Transverse colon (tissue), 4 donors: ENCODE results near the gene DNAJC8. TPM values are rescaled to one million over a fixed set of nuclear protein-coding genes. Genes with fewer than 3 reads are reported as not detected.

ENCODE experiments used
- DNase-seq: peaks from one replicate; pipeline ENCODE4 v3.0.0-alpha.2; 2019
- H3K27ac ChIP-seq, 4 donors: fragments of 200-600 bp; sonication (generic); 2 replicates each; pipeline ENCODE4 v1.5.1; 2016 to 2018; ENCODE audit warnings: inconsistent platforms in 4 of 4
- H3K27me3 ChIP-seq: fragments of 200-600 bp; sonication (generic); 2 replicates; pipeline ENCODE4 v1.5.1; 2017; ENCODE audit warnings: inconsistent platforms
- H3K36me3 ChIP-seq, 4 donors: fragments of 200-600 bp; sonication (generic); 2 replicates each; pipeline ENCODE4 v1.5.1; 2017 to 2019; ENCODE audit warnings: inconsistent platforms in 4 of 4
- H3K4me1 ChIP-seq, 4 donors: fragments of 200-600 bp; sonication (generic); 2 replicates each; pipeline ENCODE4 v1.5.1; 2017 to 2020; ENCODE audit warnings: inconsistent platforms in 4 of 4
- H3K4me3 ChIP-seq, 4 donors: fragments of 200-600 bp; sonication (generic); 1 replicate in 1 of 4; 2 replicates in 3 of 4; pipeline versions ENCODE4 v1.5.1 to v1.6.1; 2017 to 2019; ENCODE audit warnings: inconsistent platforms in 4 of 4
- H3K9me3 ChIP-seq, 2 donors: fragments of 200-600 bp; sonication (generic); 2 replicates each; pipeline ENCODE4 v1.5.1; 2017 to 2019; ENCODE audit warnings: inconsistent platforms in 2 of 2
- EP300 ChIP-seq: sonication (generic); formaldehyde crosslinking; IDR thresholded peaks from one replicate; pipeline ENCODE4 v1.6.1; 2017; ENCODE audit warnings: antibody characterized with exemption, low read depth
- POLR2A ChIP-seq: fragments of 450-650 bp; IDR thresholded peaks from one replicate; pipeline ENCODE4 v1.6.1; 2016; ENCODE audit warnings: antibody characterized with exemption, mild to moderate bottlenecking, moderate library complexity
- POLR2AphosphoS5 ChIP-seq, 3 donors: sonication (generic); formaldehyde crosslinking; IDR thresholded peaks; one replicate each; pipeline ENCODE4 v1.6.1; 2016; ENCODE audit warnings: antibody characterized with exemption in 3 of 3
- WGBS, 2 donors: methylation state at CpG; one replicate each; pipeline ENCODE4 v1.1.5; 2018; ENCODE audit warnings: low coverage in 1 of 2; 5-methylcytosine and 5-hydroxymethylcytosine counted together
- in situ Hi-C, 4 donors: fragments of 200-750 bp; cut with MboI; loops; one replicate each; pipeline versions ENCODE4 v1.15.0 to v1.15.1; 2017; ENCODE audit warnings: low sequenced_read_pairs in 3 of 4, low pct_ligation_motif_present in 1 of 4, low pct_unique_long_range_greater_than_20kb in 1 of 4
- intact Hi-C: fragments of 100-400 bp; cut with DNase I; formaldehyde crosslinking; loops from one replicate; pipeline ENCODE4 v1.15.1; 2023; ENCODE audit warnings: low total_unique reads
- total RNA-seq, 4 donors: library from RNA; depleted of rRNA; stranded (reverse); fragments of >200 nt; gene quantifications; one replicate each; pipeline ENCODE4 v1.1.0, GENCODE V29; 2016
- TF ChIP-seq, protein P1 (sequence below), 5 experiments: fragments of 200-600 bp in 3 of 5; fragments of 450-650 bp in 2 of 5; sonication (generic) in 3 of 5; IDR thresholded peaks; 1 replicate in 2 of 5; 2 replicates in 3 of 5; pipeline ENCODE4 v1.5.1; 2016 to 2017; ENCODE audit warnings: antibody characterized with exemption in 5 of 5, inconsistent platforms in 3 of 5, mild to moderate bottlenecking in 2 of 5, moderate library complexity in 1 of 5

The DNAJC8 gene
- total RNA-seq, 4 donors from 2014 or later: 33.3 to 68.7 (median 46.8) TPM

DNA sequence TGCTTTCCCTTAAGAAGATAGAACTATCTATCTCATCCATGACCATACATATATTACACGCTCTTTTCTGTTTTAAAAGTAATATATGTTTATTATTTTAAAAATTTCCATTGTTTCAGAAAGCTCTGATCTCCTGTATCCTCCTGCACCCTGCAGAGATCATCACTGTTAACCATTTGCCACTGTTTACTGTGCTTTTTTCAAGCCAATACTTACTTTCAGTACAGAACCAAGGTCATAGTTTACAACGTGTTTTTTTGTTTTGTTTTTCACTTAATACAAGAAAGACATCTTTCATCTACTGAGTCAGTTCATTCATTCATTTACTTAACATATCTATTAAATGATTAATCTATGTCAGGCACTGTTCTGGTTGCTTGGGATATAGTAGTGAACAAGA, 36.7 kb upstream of the DNAJC8 start:
- Histone ChIP-seq H3K4me1 (peaks cover 0 to 4% (median 2%) of the 10 kb centered on the region in 4 donors), H3K4me3 (no peak overlapping the region), H3K27me3 (no peaks in the 10 kb centered on the region), H3K36me3 (peaks cover 0 to 17% (median 7%) of the 10 kb centered on the region in 4 donors), H3K27ac (no peak overlapping the region), H3K9me3 (no peaks in the 10 kb centered on the region)
- 63 to 70% methylated on average over 2 of the region's 2 CpGs for WGBS, 2 donors
- no peak for DNase-seq
- TF ChIP-seq EP300 (no peak), POLR2A (no peak), POLR2AphosphoS5 (IDR thresholded peaks at IDR 0.05) (no peak)
- TF ChIP-seq, protein P1, sequence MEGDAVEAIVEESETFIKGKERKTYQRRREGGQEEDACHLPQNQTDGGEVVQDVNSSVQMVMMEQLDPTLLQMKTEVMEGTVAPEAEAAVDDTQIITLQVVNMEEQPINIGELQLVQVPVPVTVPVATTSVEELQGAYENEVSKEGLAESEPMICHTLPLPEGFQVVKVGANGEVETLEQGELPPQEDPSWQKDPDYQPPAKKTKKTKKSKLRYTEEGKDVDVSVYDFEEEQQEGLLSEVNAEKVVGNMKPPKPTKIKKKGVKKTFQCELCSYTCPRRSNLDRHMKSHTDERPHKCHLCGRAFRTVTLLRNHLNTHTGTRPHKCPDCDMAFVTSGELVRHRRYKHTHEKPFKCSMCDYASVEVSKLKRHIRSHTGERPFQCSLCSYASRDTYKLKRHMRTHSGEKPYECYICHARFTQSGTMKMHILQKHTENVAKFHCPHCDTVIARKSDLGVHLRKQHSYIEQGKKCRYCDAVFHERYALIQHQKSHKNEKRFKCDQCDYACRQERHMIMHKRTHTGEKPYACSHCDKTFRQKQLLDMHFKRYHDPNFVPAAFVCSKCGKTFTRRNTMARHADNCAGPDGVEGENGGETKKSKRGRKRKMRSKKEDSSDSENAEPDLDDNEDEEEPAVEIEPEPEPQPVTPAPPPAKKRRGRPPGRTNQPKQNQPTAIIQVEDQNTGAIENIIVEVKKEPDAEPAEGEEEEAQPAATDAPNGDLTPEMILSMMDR (IDR thresholded peaks at IDR 0.05): no peak
- in situ Hi-C loops: no loop called here
- intact Hi-C loops: no loop called here

- intact Hi-C loops (no loop called here), in situ Hi-C loops (no loop called here)
- H3K27ac ChIP-seq: no peak overlapping the region
- H3K27me3 ChIP-seq: no peaks in the 10 kb centered on the region
- H3K4me1 ChIP-seq: peaks cover 0 to 22% (median 15%) of the 10 kb centered on the region in 4 donors
- no peak for TF ChIP-seq POLR2AphosphoS5 (IDR thresholded peaks at IDR 0.05)
- TF ChIP-seq, protein P1 (IDR thresholded peaks at IDR 0.05): no peak
- TF ChIP-seq POLR2A: no peak
- TF ChIP-seq EP300: no peak
- H3K36me3 ChIP-seq: no peaks in the 10 kb centered on the region
- no peak for DNase-seq
- WGBS, 2 donors: 87 to 100% methylated on average over 1 to 2 of the region's 2 CpGs
- no peak overlapping the region for H3K4me3 ChIP-seq
- H3K9me3 ChIP-seq: no peaks in the 10 kb centered on the region
Measured at GRCh38 chr1:28267633-28268032, 34.8 kb upstream of the DNAJC8 start.

- 80 to 84% methylated on average over 1 to 5 of the region's 5 CpGs for WGBS, 2 donors
- Histone ChIP-seq H3K4me1 (peaks cover 0 to 28% (median 17%) of the 10 kb centered on the region in 4 donors), H3K27ac (no peak overlapping the region)
Measured at GRCh38 chr1:28266920-28267322, 34.1 kb upstream of the DNAJC8 start.

GRCh38 chr1:28265577-28265976, 32.7 kb upstream of the DNAJC8 start:
- 89 to 100% methylated on average over 1 to 7 of the region's 8 CpGs for whole genome bisulfite sequencing, 2 donors
- Histone ChIP-seq H3K36me3 (no peaks in the 10 kb centered on the region), H3K9me3 (no peaks in the 10 kb centered on the region), H3K27ac (no peak overlapping the region), H3K4me1 (peaks cover 8 to 41% (median 28%) of the 10 kb centered on the region in 4 donors), H3K27me3 (no peaks in the 10 kb centered on the region), H3K4me3 (no peak overlapping the region)
- TF ChIP-seq, protein P1 (IDR thresholded peaks at IDR 0.05): no peak
- no peak for TF ChIP-seq POLR2AphosphoS5 (IDR thresholded peaks at IDR 0.05)
- no peak for TF ChIP-seq POLR2A
- TF ChIP-seq EP300: no peak
- DNase-seq: no peak
- intact Hi-C loops (no loop called here), in situ Hi-C loops (no loop called here)

More at GRCh38 chr1:28266920-28267322, 34.1 kb upstream of the DNAJC8 start:
- no peaks in the 10 kb centered on the region for H3K27me3 ChIP-seq
- no peak for DNase-seq
- TF ChIP-seq, protein P1 (IDR thresholded peaks at IDR 0.05): no peak
- TF ChIP-seq POLR2AphosphoS5 (IDR thresholded peaks at IDR 0.05) (no peak), EP300 (no peak), POLR2A (no peak)
- in situ Hi-C loops (no loop called here), intact Hi-C loops (no loop called here)
- no peak overlapping the region for H3K4me3 ChIP-seq
- H3K36me3 ChIP-seq: no peaks in the 10 kb centered on the region
- H3K9me3 ChIP-seq: no peaks in the 10 kb centered on the region
